Esophagus squamous epithelium (tissue), 5 donors: Measurements from ENCODE around the gene ARHGEF17. TPM values are rescaled to one million over a fixed set of nuclear protein-coding genes. Genes with fewer than 3 reads are reported as not detected.
A peak's percentile ranks its signal among the peaks of the same experiment; 100 is the strongest.

Experiments used
- DNase-seq: peaks from one replicate; lab custom pipeline; 2025; lab: John Stamatoyannopoulos, UW
- H3K27ac ChIP-seq, 4 donors: fragments of 200-600 bp; sonication (generic); one replicate each; pipeline ENCODE4 v1.5.1; 2016 to 2019; ENCODE audit warnings: mild to moderate bottlenecking in 1 of 4
- H3K27me3 ChIP-seq, 4 donors: fragments of 200-600 bp; sonication (generic); 1 replicate in 3 of 4; 2 replicates in 1 of 4; pipeline versions ENCODE4 v1.5.1 to v1.6.0; 2017 to 2021; ENCODE audit warnings: antibody characterized with exemption in 1 of 4
- H3K36me3 ChIP-seq, 3 donors: fragments of 200-600 bp; sonication (generic); one replicate each; pipeline ENCODE4 v1.5.1; 2016 to 2019
- H3K4me1 ChIP-seq, 3 donors: fragments of 200-600 bp; sonication (generic); one replicate each; pipeline ENCODE4 v1.5.1; 2017 to 2019
- H3K4me3 ChIP-seq, 4 donors: fragments of 200-600 bp; sonication (generic); 1 replicate in 3 of 4; 2 replicates in 1 of 4; pipeline ENCODE4 v1.5.1; 2016 to 2019; ENCODE audit warnings: mild to moderate bottlenecking in 2 of 4, moderate library complexity in 1 of 4
- H3K9me3 ChIP-seq, 3 donors: fragments of 200-600 bp; sonication (generic); one replicate each; pipeline ENCODE4 v1.5.1; 2016 to 2019
- POLR2A ChIP-seq, 4 donors: fragments of 450-650 bp; IDR thresholded peaks; one replicate each; pipeline ENCODE4 v1.6.1; 2017; ENCODE audit warnings: antibody characterized with exemption in 4 of 4, mild to moderate bottlenecking in 4 of 4, moderate library complexity in 3 of 4
- WGBS, 2 donors: methylation state at CpG; one replicate each; pipeline ENCODE4 v1.1.5; 2018; 5-methylcytosine and 5-hydroxymethylcytosine counted together
- intact Hi-C: fragments of 100-400 bp; cut with DNase I; formaldehyde crosslinking; loops from one replicate; pipeline ENCODE4 v1.15.0; 2022
- total RNA-seq, 4 donors: library from RNA; depleted of rRNA; stranded (reverse); fragments of >200 nt; gene quantifications; one replicate each; pipeline ENCODE4 v1.1.0, GENCODE V29; 2016
- TF ChIP-seq, protein P1 (sequence below), 6 experiments: fragments of 450-650 bp in 4 of 6; fragments of 200-600 bp in 2 of 6; sonication (generic) in 2 of 6; IDR thresholded peaks; one replicate each; pipeline ENCODE4 v1.5.1; 2016 to 2019; ENCODE audit warnings: antibody characterized with exemption in 6 of 6, mild to moderate bottlenecking in 4 of 6, moderate library complexity in 4 of 6
- donor health status: DM: yes; HTN: yes; CAD: no.

The ARHGEF17 gene
- total RNA-seq, 4 donors from 2014 or later = 3.2 to 23.1 (median 5.4) TPM

DNA sequence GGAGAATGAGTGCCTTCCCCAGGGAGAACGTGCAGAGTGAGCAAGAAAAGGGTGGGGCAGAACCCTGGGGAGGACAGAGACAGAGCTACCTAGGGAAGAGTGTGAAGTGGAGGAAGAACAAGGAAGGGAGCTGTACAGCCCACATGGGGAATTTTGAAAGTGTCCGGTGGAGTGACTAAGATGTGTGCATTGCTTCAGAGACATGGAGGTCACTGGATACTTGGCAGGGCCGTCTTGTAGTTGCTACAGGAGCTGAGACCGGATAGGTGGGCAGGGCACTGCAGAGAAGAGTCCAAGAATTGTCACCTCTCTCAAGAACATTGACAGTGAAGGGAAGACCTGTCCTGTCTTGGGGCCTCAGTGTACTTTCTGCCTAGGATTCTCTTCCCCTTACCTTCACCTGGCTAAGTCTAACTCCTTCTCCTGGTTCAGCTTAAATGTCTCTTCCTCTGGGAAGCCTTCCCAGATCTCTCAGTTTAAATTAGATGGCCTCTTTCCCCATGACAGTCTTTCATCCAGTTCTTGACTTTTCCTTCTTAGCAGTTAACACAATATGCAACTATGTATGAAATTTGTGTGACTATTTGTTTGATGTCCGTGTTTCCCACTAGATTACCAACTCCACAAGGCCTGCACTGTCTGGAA, 45.1 kb upstream of the ARHGEF17 start:
- no peaks in the 10 kb centered on the region for H3K9me3 ChIP-seq
- H3K4me1 ChIP-seq = peaks cover 0 to 23% (median 12%) of the 10 kb centered on the region in 3 donors
- no peak overlapping the region for H3K27ac ChIP-seq
- no peak overlapping the region for H3K4me3 ChIP-seq
- no peaks in the 10 kb centered on the region for H3K36me3 ChIP-seq
- no peak for DNase-seq
- H3K27me3 ChIP-seq = peaks cover 0 to 43% (median 4%) of the 10 kb centered on the region in 4 donors
- intact Hi-C loops = no loop called here
- TF ChIP-seq POLR2A (IDR thresholded peaks at IDR 0.05) = no peak
- TF ChIP-seq, protein P1, sequence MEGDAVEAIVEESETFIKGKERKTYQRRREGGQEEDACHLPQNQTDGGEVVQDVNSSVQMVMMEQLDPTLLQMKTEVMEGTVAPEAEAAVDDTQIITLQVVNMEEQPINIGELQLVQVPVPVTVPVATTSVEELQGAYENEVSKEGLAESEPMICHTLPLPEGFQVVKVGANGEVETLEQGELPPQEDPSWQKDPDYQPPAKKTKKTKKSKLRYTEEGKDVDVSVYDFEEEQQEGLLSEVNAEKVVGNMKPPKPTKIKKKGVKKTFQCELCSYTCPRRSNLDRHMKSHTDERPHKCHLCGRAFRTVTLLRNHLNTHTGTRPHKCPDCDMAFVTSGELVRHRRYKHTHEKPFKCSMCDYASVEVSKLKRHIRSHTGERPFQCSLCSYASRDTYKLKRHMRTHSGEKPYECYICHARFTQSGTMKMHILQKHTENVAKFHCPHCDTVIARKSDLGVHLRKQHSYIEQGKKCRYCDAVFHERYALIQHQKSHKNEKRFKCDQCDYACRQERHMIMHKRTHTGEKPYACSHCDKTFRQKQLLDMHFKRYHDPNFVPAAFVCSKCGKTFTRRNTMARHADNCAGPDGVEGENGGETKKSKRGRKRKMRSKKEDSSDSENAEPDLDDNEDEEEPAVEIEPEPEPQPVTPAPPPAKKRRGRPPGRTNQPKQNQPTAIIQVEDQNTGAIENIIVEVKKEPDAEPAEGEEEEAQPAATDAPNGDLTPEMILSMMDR (IDR thresholded peaks at IDR 0.05) = no peak
- WGBS, 2 donors = 46 to 52% methylated on average over 5 of the region's 5 CpGs

DNA sequence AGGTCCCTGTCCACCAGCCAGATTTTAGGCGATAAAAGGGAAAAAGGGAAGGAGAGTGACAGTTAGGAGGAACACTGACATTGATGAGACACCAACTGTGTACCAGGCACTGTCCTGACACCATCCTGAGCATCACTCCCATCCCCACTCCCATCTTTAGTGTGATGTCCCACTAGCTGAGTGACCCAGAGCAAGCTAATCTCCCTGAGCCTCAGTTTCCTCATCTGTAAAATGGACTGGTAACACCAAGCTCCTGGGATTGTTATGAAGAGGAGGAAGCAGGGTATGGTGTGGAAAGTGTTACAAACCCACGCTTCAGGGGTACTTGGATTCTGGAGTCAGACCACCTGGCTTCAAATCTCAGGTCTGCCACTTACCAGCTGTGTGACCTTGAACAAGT, 44.4 kb upstream of the ARHGEF17 start:
- WGBS, 2 donors = 77 to 100% methylated on average over 2 of the region's 2 CpGs
- no peaks in the 10 kb centered on the region for H3K36me3 ChIP-seq
- no peak for TF ChIP-seq POLR2A (IDR thresholded peaks at IDR 0.05)
- TF ChIP-seq, protein P1 (IDR thresholded peaks at IDR 0.05) = no peak
- no peaks in the 10 kb centered on the region for H3K9me3 ChIP-seq
- no peak overlapping the region for H3K27ac ChIP-seq
- peaks cover 0 to 43% (median 4%) of the 10 kb centered on the region in 4 donors for H3K27me3 ChIP-seq
- peaks cover 0 to 18% (median 10%) of the 10 kb centered on the region in 3 donors for H3K4me1 ChIP-seq
- DNase-seq = no peak
- intact Hi-C loops = no loop called here
- no peak overlapping the region for H3K4me3 ChIP-seq

DNA sequence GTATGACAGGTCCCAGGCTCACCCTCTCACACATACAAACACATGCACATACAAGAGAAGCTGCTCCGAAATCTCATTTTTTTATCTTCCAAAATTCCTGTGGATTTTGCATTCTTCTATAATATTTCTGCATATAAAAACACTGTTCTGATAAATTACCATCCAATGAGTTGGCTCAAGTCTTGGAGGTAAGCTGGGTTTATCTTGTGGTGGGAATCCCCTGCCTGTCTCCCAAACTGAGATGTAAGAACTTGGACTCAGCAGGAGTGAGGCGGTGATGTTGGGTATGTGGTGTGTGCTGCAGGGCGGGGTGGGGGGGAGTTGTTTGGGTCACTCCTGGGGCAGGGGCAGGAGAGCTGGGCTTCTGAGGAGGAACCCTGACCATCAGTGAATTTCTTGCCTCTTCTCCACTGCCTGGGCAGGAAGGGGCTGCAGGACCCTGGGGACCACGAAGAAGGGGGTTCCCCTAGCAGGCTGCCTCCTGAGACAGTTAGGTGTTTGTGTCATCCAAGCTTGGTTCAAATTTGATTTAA, 42.7 kb upstream of the ARHGEF17 start:
- 75 to 80% methylated on average over 2 to 3 of the region's 4 CpGs for WGBS, 2 donors
- Histone ChIP-seq H3K27ac (no peak overlapping the region), H3K27me3 (peaks cover 0 to 43% (median 4%) of the 10 kb centered on the region in 4 donors), H3K4me3 (no peak overlapping the region), H3K4me1 (peaks cover 9 to 35% (median 24%) of the 10 kb centered on the region in 3 donors), H3K9me3 (no peaks in the 10 kb centered on the region), H3K36me3 (no peaks in the 10 kb centered on the region)
- TF ChIP-seq POLR2A (IDR thresholded peaks at IDR 0.05) = no peak
- TF ChIP-seq, protein P1 (IDR thresholded peaks at IDR 0.05) = no peak
- intact Hi-C loops = no loop called here
- no peak for DNase-seq

DNA sequence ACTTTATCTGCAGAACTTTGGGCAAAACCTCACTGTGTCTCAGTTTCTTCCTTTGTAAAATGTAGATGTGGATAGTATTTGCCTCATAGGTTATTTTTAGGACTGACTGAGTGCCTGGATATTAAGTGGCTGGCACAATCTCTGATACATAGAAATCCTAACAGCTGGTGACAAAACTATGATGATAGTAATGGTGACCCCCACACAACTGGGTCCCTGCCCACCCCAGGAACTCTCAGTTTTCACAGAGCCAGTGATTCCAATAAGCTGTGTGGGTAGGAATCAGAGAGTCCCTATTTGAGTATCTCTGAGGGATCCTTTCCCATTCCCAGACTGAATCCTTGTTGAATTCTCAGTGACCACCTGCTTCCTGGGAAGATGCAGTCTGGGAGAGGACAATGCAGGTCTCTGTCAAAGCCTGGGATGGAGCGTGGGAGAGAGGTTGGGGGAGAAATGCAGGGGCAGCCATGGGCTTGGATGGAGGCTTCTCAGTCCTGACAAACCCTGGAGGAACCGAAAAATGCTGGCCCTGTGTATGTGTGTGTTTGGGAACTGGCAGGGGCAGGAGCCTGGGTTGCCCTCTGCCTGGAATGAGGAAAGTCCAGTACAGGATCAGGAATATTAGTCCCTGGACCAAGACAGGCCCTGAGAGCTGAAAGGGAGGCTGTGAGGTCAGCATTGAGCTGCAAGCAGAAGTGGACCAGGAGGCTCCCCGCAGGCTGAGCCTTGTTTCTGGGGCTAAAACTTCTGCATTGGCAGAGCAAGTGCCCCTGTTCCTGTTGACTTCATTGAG, 42.0 kb upstream of the ARHGEF17 start:
- Histone ChIP-seq H3K4me3 (no peak overlapping the region), H3K36me3 (no peaks in the 10 kb centered on the region), H3K27ac (no peak overlapping the region), H3K27me3 (peaks cover 0 to 43% (median 4%) of the 10 kb centered on the region in 4 donors), H3K9me3 (no peaks in the 10 kb centered on the region), H3K4me1 (peaks cover 9 to 36% (median 31%) of the 10 kb centered on the region in 3 donors)
- no peak for TF ChIP-seq POLR2A (IDR thresholded peaks at IDR 0.05)
- TF ChIP-seq, protein P1 (IDR thresholded peaks at IDR 0.05) = no peak
- WGBS, 2 donors = 92% methylated on average over 3 of the region's 3 CpGs; no CpG with 5 or more reads in 1 of the 2 donors
- intact Hi-C loops = no loop called here
- no peak for DNase-seq

DNA sequence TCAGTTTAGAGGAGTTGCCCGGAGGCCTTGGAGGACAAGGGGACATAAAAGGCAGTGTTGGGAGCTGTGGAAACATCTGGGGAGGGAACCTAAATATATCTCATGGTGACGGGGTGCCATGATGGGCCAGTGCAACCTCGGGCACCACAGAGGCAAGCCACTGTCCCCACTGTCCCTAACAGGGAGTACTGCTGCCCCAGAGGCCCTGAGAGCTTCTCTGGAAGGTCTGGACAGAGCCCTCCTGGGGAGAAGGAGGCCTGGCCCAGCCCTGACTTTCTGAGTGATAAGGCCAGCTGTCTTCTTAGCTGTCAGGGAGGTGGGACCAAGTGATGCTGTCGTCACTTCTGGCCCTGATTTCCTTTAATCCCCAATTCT, 41.4 kb upstream of the ARHGEF17 start:
- Histone ChIP-seq H3K4me3 (no peak overlapping the region), H3K27me3 (peaks cover 0 to 43% (median 4%) of the 10 kb centered on the region in 4 donors), H3K27ac (peak overlapping the region in 1 of 4 donors; percentile 9), H3K9me3 (no peaks in the 10 kb centered on the region), H3K4me1 (peaks cover 9 to 36% (median 36%) of the 10 kb centered on the region in 3 donors), H3K36me3 (no peaks in the 10 kb centered on the region)
- DNase-seq = no peak
- intact Hi-C loops = no loop called here
- WGBS, 2 donors = 87 to 90% methylated on average over 2 to 3 of the region's 4 CpGs
- TF ChIP-seq, protein P1 (IDR thresholded peaks at IDR 0.05) = no peak
- TF ChIP-seq POLR2A (IDR thresholded peaks at IDR 0.05) = no peak
